22Rv1 (cell line): ENCODE data around the gene YWHAB.

Experiments used
- H3K27ac ChIP-seq: fragments of 450-650 bp; 2 replicates; pipeline ENCODE4 v1.5.1; 2017
- ZFX ChIP-seq: fragments of 450-650 bp; IDR thresholded peaks from 2 replicates; pipeline ENCODE4 v1.6.1; 2017; ENCODE audit warnings: antibody characterized with exemption, borderline replicate concordance
- TF ChIP-seq, protein P1 (sequence below): fragments of 450-650 bp; IDR thresholded peaks from 2 replicates; pipeline ENCODE4 v1.5.1; 2017; ENCODE audit warnings: mild to moderate bottlenecking

YWHAB gene

DNA sequence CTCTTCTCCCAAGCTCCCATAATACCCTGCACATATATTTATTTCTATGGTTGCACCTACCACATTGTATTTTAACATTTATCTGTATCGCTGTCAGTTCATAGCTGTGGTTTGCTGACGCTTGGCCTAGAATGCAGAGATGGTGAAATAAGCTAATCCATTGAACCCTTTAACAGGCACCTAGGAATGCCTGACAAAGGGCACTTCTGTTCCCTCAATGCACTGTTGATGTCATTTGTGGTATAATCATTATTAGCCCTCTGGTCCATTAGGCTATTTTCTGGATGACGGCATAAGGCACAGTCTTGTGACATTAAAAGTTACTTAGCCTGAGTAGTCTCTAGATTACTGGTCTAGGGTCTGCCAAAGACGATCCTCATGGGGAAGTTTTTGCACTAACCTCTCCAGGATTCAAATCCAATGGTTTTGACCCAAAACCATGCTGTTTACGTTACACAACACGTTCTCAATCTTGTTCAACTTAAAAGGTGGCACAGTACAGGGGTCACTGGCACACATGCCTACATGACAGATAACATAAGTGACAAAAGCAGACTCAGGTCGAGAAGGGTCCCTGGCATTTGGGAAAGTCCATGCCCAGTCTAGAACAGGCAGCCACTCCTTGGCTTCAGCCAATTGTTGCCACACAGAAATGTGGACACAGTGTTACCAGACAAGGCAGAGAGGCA is 2.1 kb upstream of the YWHAB start:
- TF ChIP-seq, protein P1, sequence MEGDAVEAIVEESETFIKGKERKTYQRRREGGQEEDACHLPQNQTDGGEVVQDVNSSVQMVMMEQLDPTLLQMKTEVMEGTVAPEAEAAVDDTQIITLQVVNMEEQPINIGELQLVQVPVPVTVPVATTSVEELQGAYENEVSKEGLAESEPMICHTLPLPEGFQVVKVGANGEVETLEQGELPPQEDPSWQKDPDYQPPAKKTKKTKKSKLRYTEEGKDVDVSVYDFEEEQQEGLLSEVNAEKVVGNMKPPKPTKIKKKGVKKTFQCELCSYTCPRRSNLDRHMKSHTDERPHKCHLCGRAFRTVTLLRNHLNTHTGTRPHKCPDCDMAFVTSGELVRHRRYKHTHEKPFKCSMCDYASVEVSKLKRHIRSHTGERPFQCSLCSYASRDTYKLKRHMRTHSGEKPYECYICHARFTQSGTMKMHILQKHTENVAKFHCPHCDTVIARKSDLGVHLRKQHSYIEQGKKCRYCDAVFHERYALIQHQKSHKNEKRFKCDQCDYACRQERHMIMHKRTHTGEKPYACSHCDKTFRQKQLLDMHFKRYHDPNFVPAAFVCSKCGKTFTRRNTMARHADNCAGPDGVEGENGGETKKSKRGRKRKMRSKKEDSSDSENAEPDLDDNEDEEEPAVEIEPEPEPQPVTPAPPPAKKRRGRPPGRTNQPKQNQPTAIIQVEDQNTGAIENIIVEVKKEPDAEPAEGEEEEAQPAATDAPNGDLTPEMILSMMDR, result no peak
- no peak for TF ChIP-seq ZFX
- H3K27ac ChIP-seq, result no peak overlapping the region

DNA sequence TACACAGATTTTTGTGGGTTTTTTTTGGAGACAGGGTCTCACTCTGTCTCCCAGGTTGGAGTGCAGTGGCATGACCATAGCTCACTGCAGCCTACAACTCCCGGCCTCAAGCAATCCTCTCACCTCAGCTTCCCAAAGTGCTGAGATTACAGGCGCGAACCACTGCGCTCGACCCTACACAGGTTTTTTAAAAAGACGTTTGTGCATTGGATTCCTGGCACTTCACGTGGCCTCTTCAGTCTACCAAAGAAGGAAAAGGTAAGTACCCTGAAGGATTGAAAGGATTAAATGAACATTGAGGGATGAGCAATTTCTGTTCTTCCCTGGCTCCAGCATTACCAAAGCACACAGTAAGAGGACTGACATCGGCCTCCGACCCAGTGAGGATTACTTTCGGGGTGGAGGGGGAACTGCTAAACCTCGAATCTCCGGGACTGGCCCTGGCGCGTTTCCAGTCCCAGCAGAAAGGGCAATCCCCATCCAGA is 556 bp upstream of the YWHAB start:
- TF ChIP-seq, protein P1, result no peak
- TF ChIP-seq ZFX, result no peak
- peak overlapping the region; percentile 83 for H3K27ac ChIP-seq

DNA sequence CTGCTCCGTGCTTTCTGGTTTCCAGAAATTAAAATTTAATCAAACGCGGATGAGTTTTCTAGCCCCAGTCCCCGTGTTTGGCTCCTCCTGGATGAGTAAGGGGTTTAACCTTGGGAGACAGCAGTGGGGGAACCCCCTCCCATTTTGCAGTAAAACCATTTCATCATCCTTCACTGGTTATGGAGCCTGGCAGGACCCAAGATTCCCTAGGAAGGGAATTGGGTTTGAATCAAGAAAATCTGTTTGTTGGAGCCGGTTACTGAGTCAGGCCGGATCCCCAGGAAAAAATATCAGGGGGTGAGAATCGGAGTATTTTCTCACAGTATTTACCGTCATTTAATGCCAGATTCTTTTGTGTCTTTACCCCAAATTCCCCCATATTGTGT is 754 bp downstream of the YWHAB start:
- H3K27ac ChIP-seq, result peak overlapping the region; percentile 83
- TF ChIP-seq ZFX, result no peak
- TF ChIP-seq, protein P1, result no peak

DNA sequence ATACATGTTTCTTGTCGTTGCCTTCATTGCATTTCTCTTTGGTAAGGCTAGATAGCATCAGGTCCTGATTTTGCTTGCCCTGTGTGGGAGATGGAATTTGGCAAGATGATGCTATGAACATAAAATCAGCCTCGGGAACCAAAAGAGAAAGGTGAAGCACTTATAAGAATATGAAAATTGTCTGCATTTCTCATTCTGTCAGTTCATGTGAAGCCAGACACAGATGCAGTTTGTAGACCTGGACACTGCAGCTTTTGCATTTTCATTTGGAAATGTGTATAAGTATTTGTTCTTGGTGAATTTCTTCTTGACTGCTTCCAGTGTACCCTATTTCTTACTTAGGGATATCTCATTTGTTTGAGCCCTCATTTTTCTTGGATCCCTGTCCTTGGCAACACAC is 1.3 kb downstream of the YWHAB start:
- peak overlapping the region; percentile 83; the same call in 1 of the 2 replicates for H3K27ac ChIP-seq
- TF ChIP-seq ZFX, result no peak
- TF ChIP-seq, protein P1, result no peak

DNA sequence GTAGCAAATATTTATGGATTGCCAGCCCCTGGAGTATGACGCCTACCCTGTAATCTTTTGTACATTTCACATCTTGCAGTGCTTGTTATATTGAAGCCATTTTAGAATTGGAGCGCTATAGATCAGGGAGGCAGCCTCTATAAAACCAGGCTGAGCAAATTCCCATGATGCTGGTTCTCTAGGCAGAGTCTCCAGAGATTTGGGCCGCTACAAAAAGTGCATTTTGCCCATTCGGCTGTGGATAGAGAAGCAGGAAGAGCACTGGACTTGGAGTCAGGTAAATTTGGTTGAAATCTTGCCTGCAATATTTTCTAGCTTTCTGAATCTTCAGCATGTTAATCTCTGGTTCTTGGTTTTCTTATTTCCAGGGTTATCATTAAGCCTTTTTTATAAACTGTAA is 2.0 kb downstream of the YWHAB start:
- TF ChIP-seq, protein P1, result no peak
- TF ChIP-seq ZFX, result no peak
- H3K27ac ChIP-seq, result no peak overlapping the region

DNA sequence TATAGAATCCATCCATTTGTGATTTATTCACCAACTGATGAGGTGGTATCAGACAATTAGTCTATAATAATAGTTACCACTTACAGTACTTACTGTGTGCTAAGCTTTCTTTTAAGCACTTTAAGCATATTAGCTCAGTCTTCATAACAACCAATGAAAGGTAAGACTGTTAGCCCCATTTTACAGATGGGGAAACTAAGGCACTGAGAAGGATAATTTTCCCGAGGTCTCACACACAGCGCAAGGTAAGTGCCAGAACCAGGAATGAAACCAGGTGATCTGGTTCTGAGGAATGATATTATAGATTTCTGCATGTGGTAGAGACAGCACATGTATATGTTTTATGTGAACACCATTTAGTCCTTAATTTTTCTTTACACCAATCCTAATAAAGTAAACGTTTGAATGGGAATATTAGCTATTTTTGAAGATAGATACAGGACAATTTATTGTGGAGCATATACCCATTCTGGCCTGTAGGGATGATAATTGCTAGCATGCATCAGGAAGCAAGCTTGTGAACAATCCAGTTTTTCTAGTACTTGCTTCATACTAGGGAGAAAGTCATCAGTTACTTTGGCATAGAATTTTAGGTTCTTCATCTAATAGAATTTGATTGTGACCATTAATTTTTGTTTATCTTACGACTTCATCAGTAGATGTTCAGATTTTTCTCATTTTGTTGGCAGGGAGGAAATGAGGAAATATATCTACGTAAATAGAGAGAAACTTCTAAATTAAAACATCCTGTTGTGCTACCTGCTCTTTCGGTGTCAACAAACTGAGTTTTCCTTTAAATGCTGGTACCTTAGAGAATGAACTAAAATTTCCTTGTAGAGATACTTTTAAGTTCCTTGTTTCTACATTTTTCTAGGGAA is 3.0 kb downstream of the YWHAB start:
- H3K27ac ChIP-seq, result no peak overlapping the region
- TF ChIP-seq, protein P1, result no peak; the same call in 1 of the 2 replicates
- no peak for TF ChIP-seq ZFX

DNA sequence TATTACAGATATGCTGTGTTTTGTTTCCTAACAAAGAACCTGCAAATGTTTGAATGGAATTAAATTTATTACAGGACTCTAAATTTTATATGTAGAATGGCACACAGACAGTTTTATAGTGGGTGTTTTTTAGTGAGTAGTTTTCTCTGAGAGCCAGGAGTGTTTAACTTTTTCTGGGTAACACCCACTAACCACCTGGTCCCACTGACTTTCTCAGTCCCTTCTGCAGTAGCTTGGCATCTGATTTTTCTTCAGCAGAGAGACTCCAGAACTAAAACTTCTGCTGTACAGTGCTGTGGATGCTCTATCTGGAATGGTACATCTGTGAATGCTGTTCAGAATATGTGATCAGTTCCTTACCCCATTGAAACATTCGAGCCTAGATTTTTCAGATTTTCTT is 6.3 kb downstream of the YWHAB start:
- H3K27ac ChIP-seq, result no peak overlapping the region
- TF ChIP-seq, protein P1, result no peak
- no peak for TF ChIP-seq ZFX
